IPS DF 6.9 (cell line): Measurements from ENCODE around the gene ANKRD33B.
A peak's percentile ranks its signal among the peaks of the same experiment; 100 is the strongest.

Experiments used
- DNase-seq: peaks from one replicate; pipeline ENCODE4 v3.0.0-alpha.2; 2013; ENCODE audit warnings: low read depth, low spot score
- H3K27ac ChIP-seq: one replicate; pipeline ENCODE4 v1.5.1; 2013; ENCODE audit warnings: low read length, control low read depth
- H3K27me3 ChIP-seq: 2 replicates; pipeline ENCODE4 v1.6.1; 2013; ENCODE audit warnings: mild to moderate bottlenecking, low read length; ENCODE audit not compliant: control insufficient read depth, insufficient read depth
- H3K36me3 ChIP-seq: 2 replicates; pipeline ENCODE4 v1.6.1; 2013; ENCODE audit warnings: low read length; ENCODE audit not compliant: control insufficient read depth, insufficient read depth
- H3K4me1 ChIP-seq: 2 replicates; pipeline ENCODE4 v1.6.1; 2013; ENCODE audit warnings: low read length; ENCODE audit not compliant: control insufficient read depth, insufficient read depth
- H3K4me3 ChIP-seq: 2 replicates; pipeline ENCODE4 v1.5.1; 2013; ENCODE audit warnings: mild to moderate bottlenecking, low read length
- H3K9me3 ChIP-seq: 2 replicates; pipeline ENCODE4 v1.6.1; 2013; ENCODE audit warnings: low read length, inconsistent platforms; ENCODE audit not compliant: control insufficient read depth, insufficient read depth
- WGBS: extraction: QIAGEN DNeasy Blood & Tissue Kit; methylation state at CpG from one replicate; pipeline ENCODE4 v1.1.7; 2013; ENCODE audit warnings: mixed read lengths, missing lambda C conversion rate; ENCODE audit not compliant: insufficient read length, insufficient coverage; 5-methylcytosine and 5-hydroxymethylcytosine counted together

The ANKRD33B gene

GRCh38 chr5:10559151-10559550 lies 4.7 kb upstream of the ANKRD33B start:
- peaks cover 3% of the 10 kb centered on the region for H3K4me1 ChIP-seq
- H3K27me3 ChIP-seq: peaks cover 10% of the 10 kb centered on the region
- H3K4me3 ChIP-seq: no peak overlapping the region
- DNase-seq: no peak
- no peak overlapping the region for H3K27ac ChIP-seq
- H3K36me3 ChIP-seq: no peaks in the 10 kb centered on the region
- H3K9me3 ChIP-seq: no peaks in the 10 kb centered on the region
- no CpG with 5 or more reads among the region's 4 CpGs for WGBS

- Histone ChIP-seq H3K27ac (no peak overlapping the region), H3K27me3 (peaks cover 11% of the 10 kb centered on the region)
- no CpG with 5 or more reads among the region's 7 CpGs for WGBS
These were observed 4.0 kb upstream of the ANKRD33B start for GRCh38 chr5:10559871-10560270.

DNA sequence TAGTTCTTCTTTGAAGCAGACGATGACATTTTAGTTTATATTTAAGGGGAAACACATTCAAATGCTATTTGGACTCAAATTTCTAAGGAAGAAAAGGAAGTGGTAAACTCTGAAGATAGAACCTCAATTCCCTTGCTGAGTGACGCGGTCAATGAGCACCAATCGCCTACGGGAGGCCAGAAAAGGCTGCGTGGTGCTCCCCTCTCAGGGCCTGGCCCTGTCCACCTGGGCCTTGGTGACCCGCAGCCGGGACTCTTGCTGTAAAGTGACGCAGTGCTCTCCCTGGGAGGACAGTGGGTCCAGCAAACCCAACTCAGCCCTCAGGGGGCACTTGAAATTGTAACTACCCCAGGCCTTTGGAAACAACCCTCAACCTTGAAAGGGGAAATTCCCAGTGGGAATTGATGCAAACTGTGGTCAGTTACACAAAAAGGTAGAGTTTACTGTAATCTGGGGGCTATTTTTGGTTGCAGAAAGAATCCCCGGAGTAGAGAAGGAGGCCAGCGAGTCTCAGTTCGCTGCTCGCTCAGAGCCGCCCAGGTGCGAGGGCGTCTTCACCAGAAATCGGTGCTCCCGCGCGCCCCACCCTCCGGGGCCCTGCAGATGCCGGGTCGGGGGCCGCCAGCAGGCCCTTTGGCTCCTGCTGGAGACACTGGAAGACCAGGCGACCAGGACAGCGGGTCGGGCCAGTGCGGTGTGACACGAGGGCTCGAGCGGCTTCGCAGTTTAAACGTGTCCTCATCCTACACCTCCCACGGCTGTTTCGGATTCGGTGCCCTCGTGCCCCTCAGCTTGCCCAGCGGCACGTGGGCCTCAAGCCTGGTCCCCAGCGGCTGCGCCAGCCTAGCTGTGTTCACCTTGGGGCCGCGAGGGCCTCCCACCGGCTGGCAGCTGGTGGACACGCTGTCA lies 1.4 kb upstream of the ANKRD33B start:
- peaks cover 36% of the 10 kb centered on the region for H3K27me3 ChIP-seq
- no peak overlapping the region for H3K27ac ChIP-seq
- no peaks in the 10 kb centered on the region for H3K9me3 ChIP-seq
- peak overlapping the region; percentile 49; the same call in 1 of the 2 replicates for H3K4me3 ChIP-seq
- no peak for DNase-seq
- WGBS: no CpG with 5 or more reads among the region's 45 CpGs
- no peaks in the 10 kb centered on the region for H3K36me3 ChIP-seq
- peaks cover 5% of the 10 kb centered on the region for H3K4me1 ChIP-seq

More at GRCh38 chr5:10559871-10560270, 4.0 kb upstream of the ANKRD33B start:
- H3K36me3 ChIP-seq: no peaks in the 10 kb centered on the region
- H3K9me3 ChIP-seq: no peaks in the 10 kb centered on the region
- no peak for DNase-seq
- H3K4me1 ChIP-seq: peaks cover 3% of the 10 kb centered on the region
- H3K4me3 ChIP-seq: no peak overlapping the region

- H3K9me3 ChIP-seq: no peaks in the 10 kb centered on the region
- DNase-seq: no peak
- H3K36me3 ChIP-seq: no peaks in the 10 kb centered on the region
- no CpG with 5 or more reads among the region's 76 CpGs for whole genome bisulfite sequencing
- H3K4me3 ChIP-seq: peak overlapping the region; percentile 49; the same call in 1 of the 2 replicates
- H3K27ac ChIP-seq: no peak overlapping the region
- H3K4me1 ChIP-seq: peaks cover 5% of the 10 kb centered on the region
- H3K27me3 ChIP-seq: peaks cover 38% of the 10 kb centered on the region
These were observed 543 bp upstream of the ANKRD33B start for GRCh38 chr5:10563110-10563944.

DNA sequence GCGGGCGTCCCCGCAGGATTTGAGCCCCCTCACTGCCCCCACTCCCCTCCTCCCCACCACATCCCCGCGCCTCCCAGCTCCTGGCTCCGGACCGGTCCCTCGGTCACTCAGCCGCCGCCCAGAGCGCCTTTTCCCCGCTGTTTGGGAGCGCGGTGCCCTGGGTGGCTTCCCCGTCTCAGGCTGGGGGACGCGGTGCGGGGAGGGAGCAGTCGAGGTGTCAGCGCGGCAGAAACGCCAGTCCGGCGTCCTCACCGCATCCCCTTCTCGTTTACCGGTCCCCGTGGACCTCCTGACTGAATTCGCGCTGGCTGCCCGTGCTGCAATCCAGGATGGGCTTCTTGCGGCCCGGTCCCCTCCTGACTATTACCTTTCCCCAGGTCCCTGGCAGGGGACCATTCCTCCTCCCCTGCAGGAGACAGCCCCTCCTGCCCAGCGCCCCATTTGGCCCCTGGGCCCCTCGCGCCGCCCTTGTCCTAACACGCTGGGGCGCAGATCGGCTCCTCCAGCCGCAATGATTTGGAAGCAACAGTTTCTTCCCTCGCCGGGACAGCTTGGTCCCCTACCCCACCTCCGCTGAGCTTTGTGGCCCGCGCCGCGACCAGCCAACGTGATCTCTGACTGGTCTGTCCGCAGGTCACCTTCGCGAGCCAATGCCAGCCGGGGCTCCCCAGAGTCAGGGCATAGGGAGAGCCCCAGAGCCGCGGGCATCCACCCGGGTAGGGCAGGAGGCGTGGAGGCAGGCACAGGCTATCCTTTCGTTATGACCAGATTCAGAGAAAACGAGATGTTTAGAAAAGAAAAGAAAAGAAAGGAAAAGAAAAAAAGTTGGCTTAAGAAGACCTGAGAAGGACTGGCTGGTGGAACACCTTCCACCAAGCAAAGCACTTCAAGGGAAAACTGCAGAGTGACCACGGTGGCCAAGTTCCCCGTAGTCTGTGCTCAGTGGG lies 1.2 kb downstream of the ANKRD33B start:
- Histone ChIP-seq H3K9me3 (no peaks in the 10 kb centered on the region), H3K27me3 (peaks cover 38% of the 10 kb centered on the region), H3K27ac (no peak overlapping the region), H3K4me3 (peak overlapping the region; percentile 49; the same call in 1 of the 2 replicates), H3K36me3 (no peaks in the 10 kb centered on the region), H3K4me1 (peaks cover 5% of the 10 kb centered on the region)
- DNase-seq: no peak
- no CpG with 5 or more reads among the region's 61 CpGs for WGBS

DNA sequence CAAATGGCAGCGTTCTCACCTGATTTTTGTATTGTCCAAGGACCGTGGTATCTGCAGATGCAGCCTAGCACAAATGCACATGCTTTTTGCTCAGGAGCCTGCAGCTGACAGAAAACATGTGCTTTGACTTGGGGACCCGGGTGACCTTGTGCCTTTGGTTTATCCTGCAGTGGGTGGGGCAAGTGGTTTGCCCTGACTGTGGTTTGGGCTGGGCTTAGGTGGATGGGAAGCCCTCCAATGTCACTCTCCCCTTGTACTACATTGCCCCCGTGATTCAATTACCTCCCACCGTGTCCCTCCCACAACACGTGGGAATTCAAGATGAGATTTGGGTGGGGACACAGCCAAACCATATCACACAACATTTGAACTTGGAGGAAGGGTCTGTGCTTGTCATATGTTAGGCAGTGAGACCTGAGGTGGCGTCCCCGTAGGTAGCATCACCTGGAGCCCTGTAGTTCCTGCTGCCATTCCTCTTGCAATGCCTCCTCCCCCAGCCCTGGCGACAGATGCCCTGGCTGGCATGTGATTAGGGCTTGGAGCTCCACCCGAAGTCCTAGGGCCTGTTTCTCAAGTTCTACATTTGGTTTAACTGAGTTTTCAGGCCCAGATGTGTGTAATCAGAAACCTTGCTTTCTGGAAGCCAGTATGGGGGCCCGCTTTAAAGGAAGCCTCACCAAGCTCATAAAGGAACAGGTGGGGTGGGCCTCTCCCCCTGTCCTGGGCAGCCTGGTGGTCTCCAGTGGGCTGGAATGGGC lies 2.1 kb downstream of the ANKRD33B start:
- Histone ChIP-seq H3K27me3 (peaks cover 38% of the 10 kb centered on the region), H3K9me3 (no peaks in the 10 kb centered on the region), H3K4me1 (peaks cover 5% of the 10 kb centered on the region), H3K27ac (no peak overlapping the region), H3K36me3 (no peaks in the 10 kb centered on the region), H3K4me3 (no peak overlapping the region; the same call in 1 of the 2 replicates)
- no CpG with 5 or more reads among the region's 11 CpGs for WGBS
- no peak for DNase-seq

- no peak overlapping the region for H3K4me3 ChIP-seq
These were observed 2.7 kb downstream of the ANKRD33B start for GRCh38 chr5:10566543-10567068.

GRCh38 chr5:10567121-10567591 lies 3.3 kb downstream of the ANKRD33B start:
- H3K4me3 ChIP-seq: no peak overlapping the region
- peaks cover 5% of the 10 kb centered on the region for H3K4me1 ChIP-seq

More at GRCh38 chr5:10566543-10567068, 2.7 kb downstream of the ANKRD33B start:
- no peak for DNase-seq
- Histone ChIP-seq H3K9me3 (no peaks in the 10 kb centered on the region), H3K36me3 (no peaks in the 10 kb centered on the region), H3K27me3 (peaks cover 38% of the 10 kb centered on the region), H3K27ac (no peak overlapping the region), H3K4me1 (peaks cover 5% of the 10 kb centered on the region)
- WGBS: no CpG with 5 or more reads among the region's 8 CpGs

GRCh38 chr5:10567781-10568321 lies 4.0 kb downstream of the ANKRD33B start:
- H3K36me3 ChIP-seq: no peaks in the 10 kb centered on the region
- no peak for DNase-seq
- H3K27ac ChIP-seq: no peak overlapping the region
- peaks cover 31% of the 10 kb centered on the region for H3K27me3 ChIP-seq
- no peaks in the 10 kb centered on the region for H3K9me3 ChIP-seq
- no CpG with 5 or more reads among the region's 4 CpGs for WGBS
- no peak overlapping the region for H3K4me3 ChIP-seq
- H3K4me1 ChIP-seq: peaks cover 4% of the 10 kb centered on the region

More at GRCh38 chr5:10567121-10567591, 3.3 kb downstream of the ANKRD33B start:
- WGBS: no CpG with 5 or more reads among the region's 10 CpGs
- peaks cover 37% of the 10 kb centered on the region for H3K27me3 ChIP-seq
- no peak overlapping the region for H3K27ac ChIP-seq
- no peaks in the 10 kb centered on the region for H3K9me3 ChIP-seq
- H3K36me3 ChIP-seq: no peaks in the 10 kb centered on the region
- DNase-seq: no peak
